ENCODE data around the gene SRPX2.
A peak's percentile ranks its signal among the peaks of the same experiment; 100 is the strongest.

SRPX2 gene

DNA sequence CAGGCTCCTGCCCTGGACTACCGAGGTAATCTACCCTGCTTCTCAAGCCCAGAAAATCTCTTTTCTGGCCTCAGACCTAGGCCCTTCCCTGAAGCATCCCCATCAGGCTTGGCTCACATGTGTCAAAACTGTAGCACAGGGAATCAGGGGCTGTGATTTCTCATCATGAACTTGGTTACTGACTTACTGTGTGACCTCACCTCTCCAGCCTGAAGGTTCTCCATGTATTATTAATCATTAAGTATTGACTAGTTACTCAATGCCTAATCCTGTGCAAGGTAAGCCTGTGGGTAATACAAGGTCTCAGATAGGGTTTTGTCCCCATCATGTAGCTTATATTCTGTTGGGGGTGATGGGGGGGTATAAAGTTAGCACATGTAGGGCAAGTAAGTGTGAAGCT is 6.8 kb downstream of the SRPX2 start:
- TF ChIP-seq, protein P1, sequence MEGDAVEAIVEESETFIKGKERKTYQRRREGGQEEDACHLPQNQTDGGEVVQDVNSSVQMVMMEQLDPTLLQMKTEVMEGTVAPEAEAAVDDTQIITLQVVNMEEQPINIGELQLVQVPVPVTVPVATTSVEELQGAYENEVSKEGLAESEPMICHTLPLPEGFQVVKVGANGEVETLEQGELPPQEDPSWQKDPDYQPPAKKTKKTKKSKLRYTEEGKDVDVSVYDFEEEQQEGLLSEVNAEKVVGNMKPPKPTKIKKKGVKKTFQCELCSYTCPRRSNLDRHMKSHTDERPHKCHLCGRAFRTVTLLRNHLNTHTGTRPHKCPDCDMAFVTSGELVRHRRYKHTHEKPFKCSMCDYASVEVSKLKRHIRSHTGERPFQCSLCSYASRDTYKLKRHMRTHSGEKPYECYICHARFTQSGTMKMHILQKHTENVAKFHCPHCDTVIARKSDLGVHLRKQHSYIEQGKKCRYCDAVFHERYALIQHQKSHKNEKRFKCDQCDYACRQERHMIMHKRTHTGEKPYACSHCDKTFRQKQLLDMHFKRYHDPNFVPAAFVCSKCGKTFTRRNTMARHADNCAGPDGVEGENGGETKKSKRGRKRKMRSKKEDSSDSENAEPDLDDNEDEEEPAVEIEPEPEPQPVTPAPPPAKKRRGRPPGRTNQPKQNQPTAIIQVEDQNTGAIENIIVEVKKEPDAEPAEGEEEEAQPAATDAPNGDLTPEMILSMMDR (IDR thresholded peaks at IDR 0.05; ENCODE audit: low read depth, low read length), result no peak
- no peak for DNase-seq (ENCODE audit: extremely low read depth, low read depth)

DNA sequence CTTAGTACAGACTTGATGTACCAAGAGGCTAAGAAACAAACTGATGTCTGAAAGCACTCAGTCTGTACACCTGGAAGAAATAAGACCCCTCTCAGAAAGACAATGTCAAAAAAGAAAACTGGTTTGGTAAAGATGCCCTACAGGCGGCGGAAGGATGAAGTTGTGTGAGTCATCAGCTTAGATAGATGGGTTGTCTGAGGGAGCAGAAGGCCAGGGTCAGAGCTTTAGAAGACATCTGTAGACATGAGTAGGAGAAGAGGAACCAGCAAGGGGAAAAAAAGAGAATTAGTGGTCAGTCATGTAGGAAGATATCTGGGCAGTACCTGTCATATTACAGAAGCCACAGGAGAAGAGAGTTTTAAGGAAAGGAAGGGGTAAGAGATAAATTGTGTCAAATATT is 8.3 kb downstream of the SRPX2 start:
- TF ChIP-seq, protein P1 (IDR thresholded peaks at IDR 0.05; ENCODE audit: low read depth, low read length), result no peak
- no peak for DNase-seq (ENCODE audit: extremely low read depth, low read depth)

DNA sequence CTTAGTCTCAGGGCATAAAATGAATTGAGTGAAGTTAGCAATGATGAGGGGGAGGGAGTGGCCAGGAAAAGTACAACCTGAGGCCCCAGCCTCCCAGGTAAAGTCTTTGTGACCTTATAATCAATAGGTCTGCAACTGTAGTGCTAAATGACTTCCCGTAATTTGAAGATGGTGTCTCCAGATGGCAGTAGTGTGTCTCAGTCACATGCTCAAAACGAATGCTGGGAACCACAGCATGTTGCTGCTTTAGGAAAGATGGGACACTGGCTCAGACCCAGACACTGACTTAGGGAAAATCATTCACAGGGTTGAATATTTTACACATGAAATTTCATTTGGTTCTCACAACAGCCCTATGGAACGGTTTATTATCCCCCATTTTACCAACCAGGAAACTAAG is 10.3 kb downstream of the SRPX2 start:
- TF ChIP-seq, protein P1 (IDR thresholded peaks at IDR 0.05; ENCODE audit: low read depth, low read length), result peak; percentile 14
- no peak for DNase-seq (ENCODE audit: extremely low read depth, low read depth)

DNA sequence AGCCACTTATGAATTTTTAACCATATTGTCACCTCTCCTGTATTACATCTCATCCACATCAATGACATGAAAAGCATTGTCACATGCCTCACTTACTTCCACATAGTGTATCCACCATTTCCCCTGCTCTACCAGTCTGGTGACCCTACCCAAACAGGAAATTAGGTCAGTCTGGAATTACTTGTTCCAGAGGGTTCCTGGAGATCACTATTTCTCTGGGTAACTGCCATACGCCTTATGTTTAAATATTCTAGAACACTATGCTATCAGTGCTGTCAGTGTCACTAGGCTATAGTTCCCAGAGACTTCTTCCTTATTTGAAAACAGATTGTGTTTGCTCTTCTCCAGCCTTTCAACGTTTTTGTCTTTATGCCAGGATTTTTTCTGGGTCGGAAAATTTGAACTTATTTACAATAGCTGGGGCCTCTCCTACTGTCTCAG is 15.0 kb downstream of the SRPX2 start:
- no peak for DNase-seq (ENCODE audit: extremely low read depth, low read depth)
- TF ChIP-seq, protein P1 (IDR thresholded peaks at IDR 0.05; ENCODE audit: low read depth, low read length), result no peak

DNA sequence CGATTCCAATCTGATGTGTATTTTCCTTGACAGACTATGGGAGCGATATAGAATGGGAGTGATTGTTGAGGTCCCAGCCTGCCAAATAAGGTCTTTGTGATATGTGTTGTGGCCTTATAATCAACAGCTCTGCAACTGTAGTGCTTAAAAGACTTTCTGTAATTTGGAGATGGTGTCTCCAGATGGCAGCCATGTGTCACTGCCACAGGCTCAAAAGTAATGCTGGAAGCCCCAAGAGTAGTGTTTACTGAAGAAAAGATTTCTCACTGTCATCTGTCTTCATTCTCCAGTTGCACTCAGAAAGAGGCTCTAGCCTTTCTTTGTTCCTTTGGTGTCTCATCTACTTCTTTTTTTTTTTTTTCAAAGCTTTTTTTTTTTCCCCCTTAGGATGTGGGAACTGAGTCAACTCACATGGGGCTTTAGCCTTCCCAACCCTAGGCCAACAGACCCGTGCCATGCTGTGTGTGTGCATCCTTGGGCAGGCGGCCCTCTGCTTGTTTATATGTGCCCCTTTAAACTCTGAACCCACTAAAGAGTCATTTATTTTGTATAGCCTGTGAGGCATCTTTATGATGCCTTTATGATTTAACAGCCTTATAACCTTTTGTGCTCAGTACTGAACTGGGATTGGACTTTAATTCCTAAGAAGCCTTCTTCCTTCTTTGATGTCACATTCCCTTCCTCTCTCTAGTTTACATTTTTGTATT is 15.6 kb downstream of the SRPX2 start:
- TF ChIP-seq, protein P1 (IDR thresholded peaks at IDR 0.05; ENCODE audit: low read depth, low read length), result no peak
- no peak for DNase-seq (ENCODE audit: extremely low read depth, low read depth)

DNA sequence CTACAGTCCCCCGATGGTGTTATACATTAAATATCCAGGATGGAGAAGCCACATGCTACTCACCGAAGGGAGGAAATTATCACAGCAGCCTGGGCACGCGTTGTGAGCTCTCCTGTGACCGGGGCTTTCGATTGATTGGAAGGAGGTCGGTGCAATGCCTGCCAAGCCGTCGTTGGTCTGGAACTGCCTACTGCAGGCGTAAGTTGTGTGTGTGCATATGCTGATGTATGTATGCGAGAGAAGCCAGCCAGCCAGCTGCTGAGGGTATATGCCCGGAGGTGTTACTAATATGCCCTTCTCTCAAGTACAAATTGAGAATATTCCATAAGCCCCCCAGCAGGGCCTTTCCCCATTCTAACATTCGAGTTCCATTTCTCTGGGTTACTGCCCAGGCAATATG is 18.2 kb downstream of the SRPX2 start:
- TF ChIP-seq, protein P1 (IDR thresholded peaks at IDR 0.05; ENCODE audit: low read depth, low read length), result no peak

DNA sequence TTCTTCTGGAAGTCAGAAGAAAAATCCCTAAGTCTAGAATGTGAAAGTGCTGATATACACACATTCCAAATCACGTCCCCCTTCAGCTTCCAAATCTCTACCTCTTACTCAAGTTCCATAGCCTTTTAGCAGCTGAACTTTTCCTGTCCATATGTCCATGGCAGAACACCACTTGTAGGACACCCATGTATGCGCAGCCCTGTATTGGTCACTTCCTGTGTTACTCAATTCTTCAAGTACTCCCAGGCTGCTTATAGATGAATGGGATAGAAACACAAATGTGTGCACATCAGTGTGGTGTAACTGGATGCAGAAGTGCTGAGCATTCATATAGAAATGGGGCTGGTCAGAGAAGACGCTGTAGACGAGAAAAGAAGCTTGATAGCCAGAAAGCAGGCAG is 18.8 kb downstream of the SRPX2 start:
- no peak for DNase-seq (ENCODE audit: extremely low read depth, low read depth)

More for the DNA sequence above, 18.2 kb downstream of the SRPX2 start:
- DNase-seq (ENCODE audit: extremely low read depth, low read depth), result no peak

More for the DNA sequence above, 18.8 kb downstream of the SRPX2 start:
- TF ChIP-seq, protein P1 (IDR thresholded peaks at IDR 0.05; ENCODE audit: low read depth, low read length), result no peak
